K562 (cell line): Measurements from ENCODE around the gene BCL2L1. TPM values are rescaled to one million over a fixed set of nuclear protein-coding genes. Genes with fewer than 3 reads are reported as not detected.

ENCODE experiments used
- CCNT2 ChIP-seq: IDR thresholded peaks from 2 replicates; pipeline ENCODE4 v1.6.1; 2011; ENCODE audit warnings: borderline replicate concordance, low read depth, mild to moderate bottlenecking, moderate library complexity, mixed read lengths, low read length; ENCODE audit not compliant: insufficient read length; ENCODE audit errors: extremely low read depth
- CTBP1 ChIP-seq: fragments of 450-650 bp; IDR thresholded peaks from 2 replicates; pipeline ENCODE4 v1.6.1; 2016; ENCODE audit warnings: borderline replicate concordance
- E2F3 ChIP-seq: fragments of 250-450 bp; sonication (Bioruptor Pico); IDR thresholded peaks from 2 replicates; pipeline ENCODE4 v1.4.0; 2020; ENCODE audit warnings: mild to moderate bottlenecking
- FOXA3 ChIP-seq, 2 experiments: fragments of 450-650 bp in 1 of 2; sonication (generic) in 1 of 2; formaldehyde crosslinking; IDR thresholded peaks in 1 of 2; conservative IDR thresholded peaks in 1 of 2; 2 replicates each; pipeline versions ENCODE4 v1.4.0 to v1.8.0; 2020 to 2022; ENCODE audit warnings: mild to moderate bottlenecking in 2 of 2, missing genetic modification reagents in 1 of 2
- MCM2 ChIP-seq: fragments of 450-650 bp; IDR thresholded peaks from 2 replicates; pipeline ENCODE4 v1.6.1; 2017; ENCODE audit warnings: low read depth, mild to moderate bottlenecking
- MITF ChIP-seq: IDR thresholded peaks from 2 replicates; pipeline ENCODE4 v1.6.1; 2014; ENCODE audit warnings: antibody characterized with exemption
- MYNN ChIP-seq, 2 experiments: sonication (generic); formaldehyde crosslinking in 1 of 2; IDR thresholded peaks; 2 replicates each; pipeline versions ENCODE4 v1.5.0 to v1.6.1; 2016 to 2020; ENCODE audit warnings: antibody characterized with exemption in 1 of 2, missing genetic modification reagents in 1 of 2
- NR4A1 ChIP-seq, 2 experiments: fragments of 250-450 bp in 1 of 2; fragments of 450-650 bp in 1 of 2; sonication (Bioruptor Pico) in 1 of 2; IDR thresholded peaks; 2 replicates each; pipeline versions ENCODE4 v1.4.0 to v1.6.1; 2016 to 2020; ENCODE audit warnings: mild to moderate bottlenecking in 2 of 2, missing compliant biosample characterization in 1 of 2, missing genetic modification characterization in 1 of 2, moderate library complexity in 1 of 2
- PBX2 ChIP-seq, 2 experiments: IDR thresholded peaks in 1 of 2; conservative IDR thresholded peaks in 1 of 2; 2 replicates each; pipeline ENCODE4 v1.6.1; 2016; ENCODE audit warnings: low read depth in 2 of 2, mild to moderate bottlenecking in 1 of 2, missing compliant biosample characterization in 1 of 2, missing genetic modification characterization in 1 of 2, moderate library complexity in 1 of 2
- SOX6 ChIP-seq: fragments of 450-650 bp; IDR thresholded peaks from 2 replicates; pipeline ENCODE4 v1.6.1; 2014; ENCODE audit warnings: mild to moderate bottlenecking
- TEAD4 ChIP-seq, 2 experiments: sonication (generic) in 1 of 2; formaldehyde crosslinking in 1 of 2; IDR thresholded peaks; 2 replicates each; pipeline versions ENCODE4 v1.6.1 to v1.8.0; 2012 to 2022; ENCODE audit warnings: borderline replicate concordance in 1 of 2, inconsistent platforms in 1 of 2, low read length in 1 of 2, mild to moderate bottlenecking in 1 of 2, missing genetic modification reagents in 1 of 2
- TRIM24 ChIP-seq, 2 experiments: fragments of 450-650 bp; IDR thresholded peaks; 2 replicates each; pipeline ENCODE4 v1.6.1; 2016
- ZNF175 ChIP-seq: fragments of 200-800 bp; sonication (Bioruptor generic); IDR thresholded peaks from 2 replicates; pipeline ENCODE4 v1.6.1; 2016; ENCODE audit warnings: low read depth, mild to moderate bottlenecking, missing genetic modification characterization, missing compliant biosample characterization
- ZNF583 ChIP-seq: fragments of 250-450 bp; sonication (Bioruptor Pico); IDR thresholded peaks from 2 replicates; pipeline ENCODE4 v1.4.0; 2020
- ZNF740 ChIP-seq, 3 experiments: fragments of 200-800 bp in 1 of 3; sonication (Bioruptor generic) in 1 of 3; sonication (generic) in 1 of 3; formaldehyde crosslinking in 1 of 3; IDR thresholded peaks; 2 replicates each; pipeline versions ENCODE4 v1.6.1 to v1.8.0; 2016 to 2022; ENCODE audit warnings: mild to moderate bottlenecking in 2 of 3, missing compliant biosample characterization in 2 of 3, missing genetic modification characterization in 2 of 3, missing genetic modification reagents in 1 of 3
- ZNF77 ChIP-seq: fragments of 250-450 bp; sonication (Bioruptor Pico); IDR thresholded peaks from 2 replicates; pipeline ENCODE4 v1.5.0; 2020
- polyA plus RNA-seq, 8 experiments: library from polyadenylated mRNA; depleted of rRNA in 4 of 8; stranded (reverse) in 5 of 8; unstranded in 3 of 8; fragments of >200 nt; fragmentation: Nextera tagmentation in 2 of 8; fragmentation: Illumina TruSeq in 1 of 8; extraction: Ambion mirVana in 2 of 8; extraction: Trizol in 1 of 8; gene quantifications; 2 replicates each; pipeline versions ENCODE4 v1.2.1 to v1.2.3, GENCODE V29; 2011 to 2014; ENCODE audit warnings: inconsistent platforms in 1 of 8, missing spikeins in 1 of 8
- total RNA-seq, 7 experiments: library from RNA; depleted of rRNA in 6 of 7; stranded (reverse); fragments of >200 nt in 6 of 7; fragmentation: Illumina TruSeq in 2 of 7; extraction: Trizol in 2 of 7; gene quantifications; 2 replicates each; pipeline versions ENCODE4 v1.2.1 to v1.2.3, GENCODE V29; 2011 to 2021; ENCODE audit warnings: low replicate concordance in 1 of 7
- TF ChIP-seq, protein P1 (sequence below): fragments of 250-450 bp; sonication (Bioruptor Pico); IDR thresholded peaks from 2 replicates; pipeline ENCODE4 v1.8.0; 2021; ENCODE audit warnings: borderline replicate concordance, mild to moderate bottlenecking, moderate library complexity; ENCODE audit not compliant: poor library complexity, severe bottlenecking

The BCL2L1 gene
- total and polyA plus RNA-seq, 9 of the 15 experiments (the other 6 are each of a cell fraction or from before 2014, with no cell fraction given) = 3.3 to 182 (median 120) TPM

DNA sequence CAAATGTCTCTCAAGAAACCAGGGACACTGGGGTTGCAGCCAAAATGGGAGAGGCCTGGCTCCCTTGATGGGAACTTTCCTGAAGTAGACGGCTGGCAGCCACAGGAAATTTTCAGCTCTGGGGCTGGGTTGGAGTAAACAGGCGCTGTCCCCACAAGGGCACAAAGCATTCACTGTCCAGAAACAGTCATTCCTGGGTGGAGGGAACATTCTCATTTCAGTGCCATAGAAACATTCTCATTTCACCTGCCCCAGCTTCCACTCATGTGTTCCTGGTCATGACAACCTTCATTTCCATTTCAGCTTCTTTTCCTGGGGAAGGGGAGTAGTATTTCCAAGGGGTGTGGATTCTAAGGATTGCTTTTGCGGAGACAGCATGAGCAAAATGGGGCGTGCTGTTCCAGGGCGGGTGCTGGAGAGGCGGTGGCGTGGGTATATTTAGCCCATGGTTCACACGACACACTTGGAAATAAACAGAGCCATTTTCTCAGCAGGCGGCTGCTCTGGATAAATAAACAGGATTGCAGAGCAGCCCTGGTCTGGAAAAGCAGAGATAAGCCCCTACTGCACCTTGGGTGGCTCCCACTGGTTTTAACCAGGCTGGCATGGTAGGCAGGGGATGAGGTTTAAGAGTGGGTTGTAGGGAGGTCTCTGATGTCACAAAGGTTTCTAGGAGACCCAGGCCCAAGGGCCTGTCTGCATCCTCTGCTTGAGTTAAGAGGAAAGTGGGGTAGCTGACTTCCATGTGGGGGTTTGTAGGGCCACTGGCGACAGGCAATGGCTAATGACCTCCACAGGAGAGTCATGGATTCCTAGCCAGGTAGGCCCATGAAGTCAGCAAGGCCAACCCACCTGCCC is 52.1 kb downstream of the BCL2L1 start (continued):
- TF ChIP-seq, protein P1, sequence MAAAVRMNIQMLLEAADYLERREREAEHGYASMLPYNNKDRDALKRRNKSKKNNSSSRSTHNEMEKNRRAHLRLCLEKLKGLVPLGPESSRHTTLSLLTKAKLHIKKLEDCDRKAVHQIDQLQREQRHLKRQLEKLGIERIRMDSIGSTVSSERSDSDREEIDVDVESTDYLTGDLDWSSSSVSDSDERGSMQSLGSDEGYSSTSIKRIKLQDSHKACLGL (CRISPR knock-in tag) = no peak
- TF ChIP-seq MITF (no peak), ZNF583 (CRISPR knock-in tag) (peak; percentile 64; the same call in 1 of the 2 replicates), ZNF175 (peak; percentile 77), FOXA3 (CRISPR knock-in tag; conservative IDR thresholded peaks at IDR 0.05 in 1 of 2, IDR thresholded peaks at IDR 0.05 in 1 of 2) (peak in 1 of 2 experiments; percentile 29; a peak in 2 of 4 replicates), SOX6 (0 out of 2 replicates have a peak, but pooled peaks have one; percentile 20), TRIM24 (IDR thresholded peaks at IDR 0.05) (no peak), MCM2 (no peak), PBX2 (CRISPR knock-in tag; IDR thresholded peaks at IDR 0.05; ENCODE audit: low read depth) (no peak), PBX2 (tag; conservative IDR thresholded peaks at IDR 0.05; ENCODE audit: low read depth) (peak; percentile 17; the same call in 1 of the 2 replicates), NR4A1 (CRISPR knock-in tag; IDR thresholded peaks at IDR 0.05) (no peak), NR4A1 (tag; IDR thresholded peaks at IDR 0.05) (0 out of 2 replicates have a peak, but pooled peaks have one; percentile 32), TEAD4 (IDR thresholded peaks at IDR 0.05; ENCODE audit: low read length) (peak; percentile 56; the same call in 1 of the 2 replicates), TEAD4 (CRISPR knock-in tag; IDR thresholded peaks at IDR 0.05; ENCODE audit: borderline replicate concordance) (no peak), E2F3 (0 out of 2 replicates have a peak, but pooled peaks have one; percentile 8), ZNF740 (CRISPR knock-in tag; IDR thresholded peaks at IDR 0.05) (no peak), ZNF740 (tag; IDR thresholded peaks at IDR 0.05) (0 out of 4 replicates have a peak, but pooled peaks of 1 of the 2 experiments have one; percentile 25), ZNF77 (no peak), MYNN (IDR thresholded peaks at IDR 0.05) (0 out of 2 replicates have a peak, but pooled peaks have one; percentile 22), MYNN (CRISPR knock-in tag; IDR thresholded peaks at IDR 0.05) (no peak), CTBP1 (0 out of 2 replicates have a peak, but pooled peaks have one; percentile 8), CCNT2 (no peak)
- TF ChIP-seq, all 486 proteins: peak for 75
